GM12865 (cell line): ENCODE data around the gene RNF223.
A peak's percentile ranks its signal among the peaks of the same experiment; 100 is the strongest.

ENCODE experiments used
- DNase-seq: peaks from one replicate; pipeline ENCODE4 v3.0.0; 2010; ENCODE audit warnings: low read depth
- H3K4me3 ChIP-seq: 2 replicates; pipeline ENCODE4 v1.5.1; 2011; ENCODE audit warnings: mild to moderate bottlenecking, low read depth, low read length, control low read depth
- CTCF ChIP-seq: IDR thresholded peaks from 2 replicates; pipeline ENCODE4 v1.5.1; 2011; ENCODE audit warnings: low read length, control low read depth, low read depth, inconsistent platforms; ENCODE audit not compliant: insufficient read depth; ENCODE audit errors: missing control alignments

RNF223 gene

GRCh38 chr1:1119272-1119890 lies 45.3 kb upstream of the RNF223 start:
- no peak overlapping the region for H3K4me3 ChIP-seq
- DNase-seq, result no peak
- no peak for TF ChIP-seq CTCF

- TF ChIP-seq CTCF, result no peak
- no peak for DNase-seq
- H3K4me3 ChIP-seq, result no peak overlapping the region
Measured at GRCh38 chr1:1118876-1119220, 44.7 kb upstream of the RNF223 start.

GRCh38 chr1:1118011-1118875 lies 44.1 kb upstream of the RNF223 start:
- no peak overlapping the region for H3K4me3 ChIP-seq
- TF ChIP-seq CTCF, result no peak
- DNase-seq, result no peak

GRCh38 chr1:1117469-1117831 lies 43.3 kb upstream of the RNF223 start:
- no peak for DNase-seq
- no peak overlapping the region for H3K4me3 ChIP-seq
- no peak for TF ChIP-seq CTCF

- DNase-seq, result no peak
- TF ChIP-seq CTCF, result no peak
- peak overlapping the region; percentile 34 for H3K4me3 ChIP-seq
Measured at GRCh38 chr1:1116701-1117468, 42.8 kb upstream of the RNF223 start.

- peak; percentile 98 for DNase-seq
- peak within 1 kb of the TSS; percentile 70 for H3K4me3 ChIP-seq
- no peak for TF ChIP-seq CTCF
Measured at GRCh38 chr1:1115786-1116700, 41.9 kb upstream of the RNF223 start, which contains the start of gene C1orf159. Gene C1orf159 (minus strand): TSS chr1:1116089. CDS start chr1:1091543, 24,546 bp downstream.
